HepG2 (cell line): Measurements from ENCODE around the gene ATF3. TPM values are rescaled to one million over a fixed set of nuclear protein-coding genes. Genes with fewer than 3 reads are reported as not detected.
A peak's percentile ranks its signal among the peaks of the same experiment; 100 is the strongest.
"Not testable (repeated sequence)": the region's sequence is repeated elsewhere in the genome, so short reads cannot be mapped to it uniquely, and the experiment has no call there.

Source experiments
- FOXA1 ChIP-seq, 2 experiments: fragments of 450-650 bp in 1 of 2; sonication (generic) in 1 of 2; formaldehyde crosslinking in 1 of 2; IDR thresholded peaks; 2 replicates each; pipeline versions ENCODE4 v1.4.0 to v1.6.1; 2016 to 2020; ENCODE audit warnings: missing genetic modification reagents in 1 of 2
- FOXK1 ChIP-seq: sonication (generic); formaldehyde crosslinking; IDR thresholded peaks from 2 replicates; pipeline ENCODE4 v1.4.0; 2020; ENCODE audit warnings: low read depth, missing genetic modification reagents, borderline replicate concordance
- FOXP1 ChIP-seq, 2 experiments: fragments of 450-650 bp in 1 of 2; IDR thresholded peaks; 2 replicates each; pipeline ENCODE4 v1.6.1; 2017 to 2018; ENCODE audit warnings: antibody characterized with exemption in 1 of 2
- HDAC2 ChIP-seq: sonication (generic); formaldehyde crosslinking; IDR thresholded peaks from 2 replicates; pipeline ENCODE4 v1.4.0; 2020; ENCODE audit warnings: missing genetic modification reagents
- MTA1 ChIP-seq: sonication (generic); formaldehyde crosslinking; IDR thresholded peaks from 2 replicates; pipeline ENCODE4 v1.4.0; 2020; ENCODE audit warnings: missing genetic modification reagents, mild to moderate bottlenecking, borderline replicate concordance
- SOX13 ChIP-seq, 3 experiments: fragments of 450-650 bp in 1 of 3; sonication (generic) in 1 of 3; formaldehyde crosslinking in 1 of 3; IDR thresholded peaks in 2 of 3; conservative IDR thresholded peaks in 1 of 3; 2 replicates each; pipeline versions ENCODE4 v1.5.0 to v1.6.1; 2016 to 2020; ENCODE audit warnings: antibody characterized with exemption in 1 of 3, mild to moderate bottlenecking in 1 of 3, missing compliant biosample characterization in 1 of 3, missing genetic modification reagents in 1 of 3, moderate library complexity in 1 of 3
- TFDP1 ChIP-seq: IDR thresholded peaks from 2 replicates; pipeline ENCODE4 v1.6.1; 2016; ENCODE audit warnings: missing compliant biosample characterization, missing genetic modification reagents, borderline replicate concordance
- YY1 ChIP-seq: IDR thresholded peaks from 2 replicates; pipeline ENCODE4 v1.6.1; 2011; ENCODE audit warnings: low read length, low read depth, moderate library complexity, mild to moderate bottlenecking; ENCODE audit not compliant: insufficient read depth, insufficient replicate concordance
- ZMYM4 ChIP-seq: sonication (generic); formaldehyde crosslinking; IDR thresholded peaks from 2 replicates; pipeline ENCODE4 v1.8.1; 2023; ENCODE audit warnings: mild to moderate bottlenecking, missing genetic modification reagents
- ZNF292 ChIP-seq: sonication (generic); formaldehyde crosslinking; IDR thresholded peaks from 2 replicates; pipeline ENCODE4 v1.8.1; 2022; ENCODE audit warnings: mild to moderate bottlenecking, low read depth, missing genetic modification reagents, borderline replicate concordance
- ZNF772 ChIP-seq: sonication (generic); formaldehyde crosslinking; IDR thresholded peaks from 2 replicates; pipeline ENCODE4 v1.5.0; 2020; ENCODE audit warnings: mild to moderate bottlenecking, missing genetic modification reagents
- polyA plus RNA-seq, 8 experiments: library from polyadenylated mRNA; depleted of rRNA in 3 of 8; stranded (reverse) in 7 of 8; unstranded in 1 of 8; fragments of >200 nt; fragmentation: Illumina TruSeq in 4 of 8; extraction: Trizol in 4 of 8; gene quantifications; 2 replicates each; pipeline versions ENCODE4 v1.2.1 to v1.2.3, GENCODE V29; 2011 to 2016; ENCODE audit warnings: low read depth in 4 of 8, missing spikeins in 1 of 8, mixed read lengths in 1 of 8; ENCODE audit not compliant: insufficient read depth in 1 of 8
- total RNA-seq, 5 experiments: library from RNA; depleted of rRNA; stranded (reverse); fragments of >200 nt; fragmentation: Illumina TruSeq; extraction: Trizol; gene quantifications; 2 replicates each; pipeline ENCODE4 v1.2.3, GENCODE V29; 2016; ENCODE audit warnings: low read depth in 1 of 5
- TF ChIP-seq, protein P1 (sequence below): sonication (generic); formaldehyde crosslinking; IDR thresholded peaks from 2 replicates; pipeline ENCODE4 v1.8.1; 2022; ENCODE audit warnings: low read depth, mild to moderate bottlenecking, missing genetic modification reagents
- TF ChIP-seq, protein P2 (sequence below): sonication (generic); formaldehyde crosslinking; IDR thresholded peaks from 2 replicates; pipeline ENCODE4 v1.9.0; 2022; ENCODE audit warnings: missing genetic modification reagents, mild to moderate bottlenecking, borderline replicate concordance
- TF ChIP-seq, protein P3 (sequence below): IDR thresholded peaks from 2 replicates; pipeline ENCODE4 v1.4.0; 2020; ENCODE audit warnings: mild to moderate bottlenecking, missing genetic modification reagents
- TF ChIP-seq, protein P4 (sequence below): sonication (generic); formaldehyde crosslinking; IDR thresholded peaks from 2 replicates; pipeline ENCODE4 v1.4.0; 2020; ENCODE audit warnings: missing genetic modification reagents

ATF3 gene
- total and polyA plus RNA-seq, 2 of the 13 experiments (the other 11 are each of a cell fraction or from before 2014, with no cell fraction given): 5.0 to 13.0 TPM

DNA sequence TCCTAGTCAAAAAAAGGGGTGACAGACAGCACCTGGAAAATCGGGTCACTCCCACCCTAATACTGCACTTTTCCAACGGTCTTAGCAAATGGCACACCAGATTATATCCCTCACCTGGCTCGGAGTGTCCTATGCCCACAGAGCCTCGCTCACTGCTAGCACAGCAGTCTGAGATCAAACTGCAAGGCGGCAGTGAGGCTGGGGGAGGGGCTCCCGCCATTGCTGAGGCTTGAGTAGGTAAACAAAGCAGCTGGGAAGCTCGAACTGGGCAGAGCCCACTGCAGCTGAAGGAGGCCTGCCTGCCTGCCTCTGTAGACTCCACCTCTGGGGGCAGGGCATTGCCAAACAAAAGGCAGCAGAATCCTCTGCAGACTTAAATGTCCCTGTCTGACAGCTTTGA is 49.7 kb downstream of the ATF3 start (continued):
- TF ChIP-seq FOXP1, FOXA1, SOX13 (IDR thresholded peaks at IDR 0.05): not testable (repeated sequence)
- TF ChIP-seq FOXP1 (CRISPR knock-in tag; IDR thresholded peaks at IDR 0.05) (0 out of 2 replicates have a peak, but pooled peaks have one; percentile 29), FOXA1 (CRISPR knock-in tag; IDR thresholded peaks at IDR 0.05) (peak; percentile 82), ZNF292 (CRISPR knock-in tag) (peak; percentile 87; the same call in 1 of the 2 replicates), MTA1 (CRISPR knock-in tag) (peak; percentile 67; the same call in 1 of the 2 replicates), HDAC2 (CRISPR knock-in tag) (peak; percentile 47; the same call in 1 of the 2 replicates), SOX13 (CRISPR knock-in tag; conservative IDR thresholded peaks at IDR 0.05 in 1 of 2, IDR thresholded peaks at IDR 0.05 in 1 of 2) (peak in 1 of 2 experiments; percentile 17; a peak in 1 of 4 replicates), YY1 (peak; percentile 36), ZMYM4 (CRISPR knock-in tag) (0 out of 2 replicates have a peak, but pooled peaks have one; percentile 25), ZNF772 (0 out of 2 replicates have a peak, but pooled peaks have one; percentile 34), FOXK1 (peak; percentile 24; the same call in 1 of the 2 replicates), TFDP1 (CRISPR knock-in tag) (peak; percentile 65; the same call in 1 of the 2 replicates)
- TF ChIP-seq, protein P1, sequence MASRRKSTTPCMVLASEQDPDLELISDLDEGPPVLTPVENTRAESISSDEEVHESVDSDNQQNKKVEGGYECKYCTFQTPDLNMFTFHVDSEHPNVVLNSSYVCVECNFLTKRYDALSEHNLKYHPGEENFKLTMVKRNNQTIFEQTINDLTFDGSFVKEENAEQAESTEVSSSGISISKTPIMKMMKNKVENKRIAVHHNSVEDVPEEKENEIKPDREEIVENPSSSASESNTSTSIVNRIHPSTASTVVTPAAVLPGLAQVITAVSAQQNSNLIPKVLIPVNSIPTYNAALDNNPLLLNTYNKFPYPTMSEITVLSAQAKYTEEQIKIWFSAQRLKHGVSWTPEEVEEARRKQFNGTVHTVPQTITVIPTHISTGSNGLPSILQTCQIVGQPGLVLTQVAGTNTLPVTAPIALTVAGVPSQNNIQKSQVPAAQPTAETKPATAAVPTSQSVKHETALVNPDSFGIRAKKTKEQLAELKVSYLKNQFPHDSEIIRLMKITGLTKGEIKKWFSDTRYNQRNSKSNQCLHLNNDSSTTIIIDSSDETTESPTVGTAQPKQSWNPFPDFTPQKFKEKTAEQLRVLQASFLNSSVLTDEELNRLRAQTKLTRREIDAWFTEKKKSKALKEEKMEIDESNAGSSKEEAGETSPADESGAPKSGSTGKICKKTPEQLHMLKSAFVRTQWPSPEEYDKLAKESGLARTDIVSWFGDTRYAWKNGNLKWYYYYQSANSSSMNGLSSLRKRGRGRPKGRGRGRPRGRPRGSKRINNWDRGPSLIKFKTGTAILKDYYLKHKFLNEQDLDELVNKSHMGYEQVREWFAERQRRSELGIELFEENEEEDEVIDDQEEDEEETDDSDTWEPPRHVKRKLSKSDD (CRISPR knock-in tag): 0 out of 2 replicates have a peak, but pooled peaks have one; percentile 43
- TF ChIP-seq, protein P2, sequence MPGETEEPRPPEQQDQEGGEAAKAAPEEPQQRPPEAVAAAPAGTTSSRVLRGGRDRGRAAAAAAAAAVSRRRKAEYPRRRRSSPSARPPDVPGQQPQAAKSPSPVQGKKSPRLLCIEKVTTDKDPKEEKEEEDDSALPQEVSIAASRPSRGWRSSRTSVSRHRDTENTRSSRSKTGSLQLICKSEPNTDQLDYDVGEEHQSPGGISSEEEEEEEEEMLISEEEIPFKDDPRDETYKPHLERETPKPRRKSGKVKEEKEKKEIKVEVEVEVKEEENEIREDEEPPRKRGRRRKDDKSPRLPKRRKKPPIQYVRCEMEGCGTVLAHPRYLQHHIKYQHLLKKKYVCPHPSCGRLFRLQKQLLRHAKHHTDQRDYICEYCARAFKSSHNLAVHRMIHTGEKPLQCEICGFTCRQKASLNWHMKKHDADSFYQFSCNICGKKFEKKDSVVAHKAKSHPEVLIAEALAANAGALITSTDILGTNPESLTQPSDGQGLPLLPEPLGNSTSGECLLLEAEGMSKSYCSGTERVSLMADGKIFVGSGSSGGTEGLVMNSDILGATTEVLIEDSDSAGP (CRISPR knock-in tag): peak; percentile 46; the same call in 1 of the 2 replicates
- TF ChIP-seq, protein P3, sequence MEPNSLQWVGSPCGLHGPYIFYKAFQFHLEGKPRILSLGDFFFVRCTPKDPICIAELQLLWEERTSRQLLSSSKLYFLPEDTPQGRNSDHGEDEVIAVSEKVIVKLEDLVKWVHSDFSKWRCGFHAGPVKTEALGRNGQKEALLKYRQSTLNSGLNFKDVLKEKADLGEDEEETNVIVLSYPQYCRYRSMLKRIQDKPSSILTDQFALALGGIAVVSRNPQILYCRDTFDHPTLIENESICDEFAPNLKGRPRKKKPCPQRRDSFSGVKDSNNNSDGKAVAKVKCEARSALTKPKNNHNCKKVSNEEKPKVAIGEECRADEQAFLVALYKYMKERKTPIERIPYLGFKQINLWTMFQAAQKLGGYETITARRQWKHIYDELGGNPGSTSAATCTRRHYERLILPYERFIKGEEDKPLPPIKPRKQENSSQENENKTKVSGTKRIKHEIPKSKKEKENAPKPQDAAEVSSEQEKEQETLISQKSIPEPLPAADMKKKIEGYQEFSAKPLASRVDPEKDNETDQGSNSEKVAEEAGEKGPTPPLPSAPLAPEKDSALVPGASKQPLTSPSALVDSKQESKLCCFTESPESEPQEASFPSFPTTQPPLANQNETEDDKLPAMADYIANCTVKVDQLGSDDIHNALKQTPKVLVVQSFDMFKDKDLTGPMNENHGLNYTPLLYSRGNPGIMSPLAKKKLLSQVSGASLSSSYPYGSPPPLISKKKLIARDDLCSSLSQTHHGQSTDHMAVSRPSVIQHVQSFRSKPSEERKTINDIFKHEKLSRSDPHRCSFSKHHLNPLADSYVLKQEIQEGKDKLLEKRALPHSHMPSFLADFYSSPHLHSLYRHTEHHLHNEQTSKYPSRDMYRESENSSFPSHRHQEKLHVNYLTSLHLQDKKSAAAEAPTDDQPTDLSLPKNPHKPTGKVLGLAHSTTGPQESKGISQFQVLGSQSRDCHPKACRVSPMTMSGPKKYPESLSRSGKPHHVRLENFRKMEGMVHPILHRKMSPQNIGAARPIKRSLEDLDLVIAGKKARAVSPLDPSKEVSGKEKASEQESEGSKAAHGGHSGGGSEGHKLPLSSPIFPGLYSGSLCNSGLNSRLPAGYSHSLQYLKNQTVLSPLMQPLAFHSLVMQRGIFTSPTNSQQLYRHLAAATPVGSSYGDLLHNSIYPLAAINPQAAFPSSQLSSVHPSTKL: peak; percentile 61; the same call in 1 of the 2 replicates
- TF ChIP-seq, protein P4, sequence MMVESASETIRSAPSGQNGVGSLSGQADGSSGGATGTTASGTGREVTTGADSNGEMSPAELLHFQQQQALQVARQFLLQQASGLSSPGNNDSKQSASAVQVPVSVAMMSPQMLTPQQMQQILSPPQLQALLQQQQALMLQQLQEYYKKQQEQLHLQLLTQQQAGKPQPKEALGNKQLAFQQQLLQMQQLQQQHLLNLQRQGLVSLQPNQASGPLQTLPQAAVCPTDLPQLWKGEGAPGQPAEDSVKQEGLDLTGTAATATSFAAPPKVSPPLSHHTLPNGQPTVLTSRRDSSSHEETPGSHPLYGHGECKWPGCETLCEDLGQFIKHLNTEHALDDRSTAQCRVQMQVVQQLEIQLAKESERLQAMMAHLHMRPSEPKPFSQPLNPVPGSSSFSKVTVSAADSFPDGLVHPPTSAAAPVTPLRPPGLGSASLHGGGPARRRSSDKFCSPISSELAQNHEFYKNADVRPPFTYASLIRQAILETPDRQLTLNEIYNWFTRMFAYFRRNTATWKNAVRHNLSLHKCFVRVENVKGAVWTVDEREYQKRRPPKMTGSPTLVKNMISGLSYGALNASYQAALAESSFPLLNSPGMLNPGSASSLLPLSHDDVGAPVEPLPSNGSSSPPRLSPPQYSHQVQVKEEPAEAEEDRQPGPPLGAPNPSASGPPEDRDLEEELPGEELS (CRISPR knock-in tag): 0 out of 2 replicates have a peak, but pooled peaks have one; percentile 20
